GM21367 (cell line): ENCODE data around the gene AMZ2.
A peak's percentile ranks its signal among the peaks of the same experiment; 100 is the strongest.
"Not testable (repeated sequence)": the region's sequence is repeated elsewhere in the genome, so short reads cannot be mapped to it uniquely, and the experiment has no call there.

Source experiments
- ATAC-seq: cut with Tn5 transposase; IDR thresholded peaks from one replicate; pipeline ENCODE4 v1.9.1; 2021; ENCODE audit not compliant: unreplicated experiment

Gene AMZ2

DNA sequence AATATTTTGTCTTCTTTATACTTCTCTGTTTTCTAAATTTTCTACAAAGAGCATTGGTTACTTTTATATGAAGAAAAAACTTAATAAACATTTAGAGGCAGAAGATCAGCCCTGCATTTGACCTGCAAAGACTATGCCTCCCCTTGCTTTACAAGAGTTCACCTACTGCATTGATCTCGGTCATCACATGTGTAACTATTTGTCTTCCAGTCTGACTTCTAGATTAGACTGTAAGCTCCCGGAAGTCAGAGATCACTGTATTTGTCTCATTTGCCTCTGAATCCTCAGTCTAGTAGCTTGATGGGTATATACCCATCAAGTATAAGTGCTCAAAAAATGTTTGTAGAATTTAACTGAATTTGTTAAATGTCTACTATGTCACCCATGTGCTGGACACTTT is 27.7 kb upstream of the AMZ2 start:
- not testable (repeated sequence) for ATAC-seq

DNA sequence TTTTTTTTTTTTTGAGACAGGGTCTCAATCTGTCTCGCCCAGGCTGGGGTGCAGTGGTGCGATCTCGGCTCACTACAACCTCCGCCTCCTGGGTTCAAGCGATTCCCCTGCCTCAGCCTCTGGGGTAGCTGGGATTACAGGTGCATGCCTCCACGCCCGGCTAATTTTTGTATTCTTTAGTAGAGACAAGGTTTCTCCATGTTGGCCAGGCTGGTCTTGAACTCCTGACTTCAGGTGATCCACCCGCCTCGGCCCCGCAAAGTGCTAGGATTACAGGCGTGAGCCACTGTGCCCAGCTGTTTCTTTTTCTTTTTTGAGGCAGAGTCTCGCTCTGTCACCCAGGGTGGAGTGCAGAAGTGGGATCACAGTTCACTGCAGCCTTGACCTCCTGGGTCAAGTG is 27.1 kb upstream of the AMZ2 start:
- ATAC-seq: not testable (repeated sequence)

DNA sequence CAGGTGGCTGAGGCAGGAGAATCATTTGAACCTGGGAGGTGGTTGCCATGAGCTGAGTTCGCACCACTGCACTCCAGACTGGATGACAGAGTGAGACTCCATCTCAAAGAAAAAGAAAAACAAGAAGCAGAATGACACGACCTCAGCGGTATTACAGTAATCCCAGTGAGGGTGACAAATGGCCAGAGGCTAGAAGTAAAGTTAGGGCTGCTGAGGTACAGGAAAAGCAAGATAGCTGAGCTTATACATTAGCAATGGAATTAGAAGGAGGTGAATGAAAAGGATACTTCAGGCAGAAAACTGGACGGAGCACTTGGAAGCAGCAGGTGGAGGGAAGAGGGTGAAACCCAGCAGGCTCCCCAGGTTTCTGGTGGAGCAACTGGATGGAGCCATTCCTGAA is 26.1 kb upstream of the AMZ2 start:
- no peak for ATAC-seq

DNA sequence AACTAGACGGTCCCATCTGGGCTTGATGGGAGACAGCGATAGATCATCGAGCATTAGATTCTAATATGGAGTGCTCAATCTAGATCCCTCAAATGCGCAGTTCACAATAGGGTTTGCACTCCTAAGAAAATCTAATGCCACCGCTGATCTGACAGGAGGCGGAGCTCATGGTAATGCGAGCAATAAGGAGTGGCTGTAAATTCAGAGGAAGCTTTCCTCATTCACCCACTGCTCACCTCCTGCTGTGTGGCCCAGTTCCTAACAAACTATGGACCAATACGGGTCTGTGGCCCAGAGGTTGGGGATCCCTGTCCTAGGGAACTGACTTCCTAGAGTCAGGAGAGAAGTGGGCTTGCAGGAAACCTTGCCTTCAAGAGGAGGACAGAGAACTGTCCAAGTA is 25.2 kb upstream of the AMZ2 start:
- no peak for ATAC-seq

DNA sequence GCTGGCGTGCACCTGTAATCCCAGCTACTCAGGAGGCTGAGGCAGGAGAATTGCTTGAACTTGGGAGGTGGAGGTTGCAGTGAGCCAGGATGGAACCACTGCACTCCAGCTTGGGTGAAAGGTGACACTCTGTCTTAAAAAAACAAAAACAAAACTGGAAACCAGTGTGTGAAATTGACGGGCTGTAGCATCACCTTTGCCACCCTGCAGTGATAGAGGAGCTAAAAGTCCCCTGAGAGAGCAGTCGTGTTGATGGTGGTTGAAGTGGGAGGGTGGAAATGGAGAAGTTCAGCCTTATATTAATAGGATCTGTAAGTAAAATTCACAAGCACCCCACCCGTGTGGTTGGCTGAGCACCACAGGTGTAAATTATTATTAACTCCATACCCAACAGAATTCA is 22.8 kb upstream of the AMZ2 start:
- not testable (repeated sequence) for ATAC-seq

DNA sequence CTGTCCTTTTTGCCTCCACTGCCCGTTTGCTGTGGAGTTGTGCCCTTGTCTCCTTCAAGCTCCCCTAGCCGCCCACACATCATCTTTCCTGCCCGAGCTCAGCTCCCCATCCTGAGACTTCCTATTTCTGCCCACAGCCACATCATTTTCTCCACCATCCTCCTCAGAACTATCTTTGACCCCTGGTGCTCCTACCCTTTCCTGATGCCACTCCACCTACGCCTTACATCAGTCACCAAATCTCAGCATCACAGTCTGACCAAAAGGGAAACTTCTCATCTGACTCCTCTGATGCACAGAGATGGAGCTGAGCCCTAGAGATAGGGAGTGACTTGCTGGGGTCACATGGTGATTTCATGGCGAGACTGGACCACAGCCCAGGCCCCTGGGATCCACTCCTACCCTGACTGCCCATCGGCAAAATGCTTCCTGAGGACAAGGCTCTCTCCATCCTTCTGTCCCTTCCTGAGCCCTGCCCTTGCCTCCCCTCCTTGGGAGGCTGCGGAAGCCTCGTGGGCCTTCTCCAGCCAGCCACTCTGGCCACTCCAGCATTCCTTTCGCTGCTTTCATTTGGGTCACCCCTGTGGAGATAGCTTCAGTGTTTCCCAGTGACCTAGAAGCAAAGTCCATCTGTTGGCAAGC is 19.7 kb upstream of the AMZ2 start:
- ATAC-seq: not testable (repeated sequence)

DNA sequence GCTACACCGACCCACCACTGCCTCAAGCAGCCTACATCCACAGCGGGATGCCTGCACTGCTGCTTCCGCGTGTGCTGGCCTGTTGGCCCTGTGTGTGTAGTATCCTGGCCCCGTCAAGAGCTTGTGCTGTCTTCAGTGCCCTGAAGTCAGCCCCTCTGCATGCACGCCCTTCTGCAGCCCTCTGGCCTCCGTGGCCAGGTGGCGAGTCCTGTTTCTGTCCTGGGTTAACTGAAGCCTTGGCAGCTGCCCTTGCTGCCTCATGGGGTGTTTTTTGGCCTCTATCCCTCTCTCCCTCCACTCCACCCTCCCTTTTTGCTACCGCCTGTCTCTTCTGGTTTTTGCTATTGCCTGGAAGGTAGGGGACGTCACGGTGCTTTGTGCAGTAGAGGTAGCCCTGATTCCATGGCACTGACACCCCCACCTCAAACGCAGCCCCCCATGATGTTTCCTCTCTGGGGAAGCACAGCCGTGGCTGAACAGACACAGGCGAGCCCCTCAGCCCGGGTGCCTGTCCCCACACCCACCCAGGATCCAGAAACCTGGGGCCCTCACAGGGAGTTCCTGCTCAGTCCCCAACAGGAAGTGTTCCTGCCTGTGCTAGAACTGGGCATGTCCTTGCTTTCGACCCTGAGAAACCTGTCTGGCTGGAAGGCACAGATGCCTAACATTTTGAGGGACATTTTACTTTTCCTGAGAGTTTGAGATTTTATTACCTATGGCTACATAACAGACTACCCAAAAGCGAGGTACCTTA is 18.8 kb upstream of the AMZ2 start:
- ATAC-seq: no peak

DNA sequence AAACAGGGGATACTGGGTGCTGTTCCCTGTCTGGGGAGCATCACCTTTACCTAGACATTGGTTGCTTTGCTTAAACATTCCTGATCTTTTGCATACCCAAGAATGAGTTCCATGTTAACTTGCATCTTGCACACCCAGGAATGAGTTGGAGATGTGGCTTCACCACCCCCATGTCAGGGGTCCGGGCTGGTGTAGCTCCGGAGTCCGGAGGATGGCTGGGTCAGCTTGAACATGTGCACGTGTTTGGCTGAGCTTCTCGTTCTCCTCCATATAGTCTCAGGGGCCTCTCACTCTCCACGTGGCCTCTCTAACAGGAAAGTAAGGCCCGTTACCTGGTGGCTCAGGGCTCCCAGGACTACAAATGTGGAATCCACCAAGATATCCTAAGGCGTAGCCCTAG is 18.2 kb upstream of the AMZ2 start:
- no peak for ATAC-seq

DNA sequence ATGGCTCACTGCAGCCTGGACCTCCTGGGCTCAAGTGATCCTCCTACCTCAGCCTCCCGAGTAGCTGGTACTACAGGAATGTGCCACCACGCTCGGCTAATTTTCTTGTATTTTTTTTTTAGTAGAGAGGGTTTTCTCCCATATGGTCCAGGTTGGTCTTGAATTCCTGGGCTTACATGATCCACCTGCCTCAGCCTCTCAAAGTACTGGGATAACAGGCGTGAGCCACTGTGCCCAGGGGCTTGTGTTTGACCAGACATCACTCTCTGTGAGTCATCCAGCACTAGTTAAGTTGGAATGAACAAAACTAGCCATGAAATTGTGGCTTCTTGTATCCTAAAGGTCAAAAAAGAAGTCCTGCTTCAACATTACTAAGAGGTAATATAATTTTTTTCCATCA is 16.7 kb upstream of the AMZ2 start:
- not testable (repeated sequence) for ATAC-seq

DNA sequence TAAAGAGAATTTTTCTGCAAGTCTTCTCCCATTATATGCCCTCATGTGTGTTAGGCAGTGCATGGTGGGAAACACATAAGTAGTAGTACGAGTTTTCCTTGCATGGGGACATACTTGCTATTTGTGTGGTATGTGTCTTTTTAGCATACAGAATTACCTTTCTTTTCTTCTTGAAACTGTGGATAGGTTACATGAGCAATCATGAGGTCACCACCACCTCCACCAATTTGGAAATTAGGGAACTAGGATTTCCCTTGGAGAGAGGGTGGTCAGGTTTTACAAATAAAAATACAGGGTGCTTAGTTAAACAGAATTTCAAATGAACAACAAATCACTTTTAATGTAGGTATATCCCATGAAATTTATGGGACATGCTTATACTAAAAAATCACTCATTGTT is 16.3 kb upstream of the AMZ2 start:
- ATAC-seq: no peak

DNA sequence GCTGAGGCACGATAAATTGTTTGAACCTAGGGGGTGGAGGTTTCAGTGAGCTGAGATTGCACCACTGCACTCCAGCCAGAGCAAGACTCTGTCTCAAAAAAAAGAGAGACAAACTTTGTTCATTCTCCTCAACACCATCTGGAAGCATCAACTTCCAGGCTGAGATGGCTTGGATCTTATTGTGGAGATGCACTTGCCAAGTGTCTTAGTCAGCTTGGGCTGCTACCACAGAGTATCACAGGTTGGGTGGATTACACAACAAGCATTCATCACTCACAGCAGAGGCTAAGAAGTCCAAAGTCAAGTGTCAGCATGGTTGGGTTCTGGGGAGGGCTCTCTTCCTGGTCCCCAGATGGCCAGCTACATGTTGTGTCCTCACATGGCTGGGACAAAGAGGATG is 15.1 kb upstream of the AMZ2 start:
- not testable (repeated sequence) for ATAC-seq

DNA sequence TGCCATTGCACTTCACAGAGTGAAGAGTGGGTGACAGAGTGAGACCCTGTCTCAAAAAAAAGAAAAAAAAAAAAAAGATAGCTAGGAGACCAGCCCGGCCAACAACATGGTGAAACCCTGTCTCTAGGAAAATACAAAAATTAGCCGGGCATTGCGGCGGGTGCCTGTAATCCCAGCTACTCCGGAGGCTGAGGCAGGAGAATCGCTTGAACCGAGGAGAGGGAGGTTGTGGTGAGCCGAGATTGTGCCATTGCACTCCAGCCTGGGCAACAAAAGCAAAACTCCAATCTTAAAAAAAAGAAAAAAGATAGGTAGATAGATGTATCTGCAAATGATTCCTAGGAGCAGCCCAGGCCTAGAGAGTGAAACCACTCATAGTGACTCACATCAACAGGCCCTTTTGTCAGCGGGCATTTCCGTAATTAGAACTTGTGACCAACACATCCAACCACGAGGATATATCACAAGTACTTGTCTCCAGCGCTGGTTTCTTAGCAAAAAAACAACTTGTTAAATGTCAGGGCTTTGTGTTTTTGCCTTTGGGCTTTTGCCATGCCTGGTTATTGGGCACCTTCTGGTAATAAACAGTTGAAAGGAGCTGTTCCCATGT is 13.0 kb upstream of the AMZ2 start:
- not testable (repeated sequence) for ATAC-seq

DNA sequence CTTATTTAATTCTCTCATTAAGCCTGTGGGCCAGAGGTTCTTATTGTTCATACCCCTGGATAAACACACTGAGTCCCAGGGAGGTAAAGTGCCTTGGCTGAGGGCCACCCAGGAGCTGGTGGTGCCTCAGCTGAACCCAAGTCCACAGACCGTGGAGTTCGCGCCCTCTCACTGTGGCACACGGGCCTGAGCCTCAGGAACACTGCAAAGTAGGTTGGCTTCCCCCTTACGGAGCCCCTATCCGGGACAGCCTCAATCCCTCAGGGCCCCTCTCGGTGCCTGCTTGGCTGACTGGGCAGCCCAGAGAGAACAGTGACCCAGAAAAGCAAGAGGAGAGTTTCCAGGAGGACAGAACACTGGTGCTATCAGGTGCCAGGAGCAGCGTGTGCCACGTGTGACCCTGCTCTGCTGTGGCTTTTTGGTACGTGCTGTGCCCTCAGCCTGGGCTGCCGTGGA is 12.5 kb upstream of the AMZ2 start:
- not testable (repeated sequence) for ATAC-seq

DNA sequence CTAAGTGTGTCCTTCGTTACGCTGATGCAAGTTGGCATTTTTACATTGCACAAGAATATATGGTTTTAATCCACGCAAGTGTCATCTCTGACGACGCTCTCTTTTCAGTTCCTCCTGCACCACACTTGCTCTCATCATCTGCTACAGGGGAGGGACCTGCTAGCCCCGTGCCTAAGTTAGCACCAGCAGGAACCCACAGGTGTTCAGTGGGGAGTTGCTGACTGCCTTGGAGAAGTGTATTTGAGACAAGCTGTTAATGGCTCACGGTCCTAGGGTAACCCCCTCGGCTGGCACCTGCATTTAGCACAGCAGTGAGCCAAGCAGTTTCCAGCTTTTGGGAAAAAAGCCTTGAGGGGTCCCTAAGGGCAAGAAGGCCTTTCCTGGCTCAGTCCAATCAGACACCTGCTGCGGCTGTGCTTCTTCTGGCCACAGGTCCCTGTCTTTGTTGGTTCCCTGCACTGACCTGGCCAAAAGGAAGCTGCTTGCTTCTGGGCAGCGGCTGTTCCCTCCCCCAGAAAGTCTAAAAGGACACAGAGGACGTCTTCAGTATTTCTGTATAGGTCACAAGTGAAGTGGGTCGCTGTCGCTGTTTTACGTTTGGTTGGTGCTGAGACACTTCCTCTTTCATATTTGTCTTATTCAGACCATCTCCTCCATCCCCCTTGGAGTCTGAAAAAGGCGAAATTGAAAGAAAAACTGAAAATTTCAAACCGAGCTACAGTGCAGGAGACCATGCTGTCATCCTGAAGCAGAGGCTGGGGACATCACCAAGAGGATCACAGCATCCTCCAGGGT is 10.3 kb upstream of the AMZ2 start:
- ATAC-seq: peak; percentile 71

DNA sequence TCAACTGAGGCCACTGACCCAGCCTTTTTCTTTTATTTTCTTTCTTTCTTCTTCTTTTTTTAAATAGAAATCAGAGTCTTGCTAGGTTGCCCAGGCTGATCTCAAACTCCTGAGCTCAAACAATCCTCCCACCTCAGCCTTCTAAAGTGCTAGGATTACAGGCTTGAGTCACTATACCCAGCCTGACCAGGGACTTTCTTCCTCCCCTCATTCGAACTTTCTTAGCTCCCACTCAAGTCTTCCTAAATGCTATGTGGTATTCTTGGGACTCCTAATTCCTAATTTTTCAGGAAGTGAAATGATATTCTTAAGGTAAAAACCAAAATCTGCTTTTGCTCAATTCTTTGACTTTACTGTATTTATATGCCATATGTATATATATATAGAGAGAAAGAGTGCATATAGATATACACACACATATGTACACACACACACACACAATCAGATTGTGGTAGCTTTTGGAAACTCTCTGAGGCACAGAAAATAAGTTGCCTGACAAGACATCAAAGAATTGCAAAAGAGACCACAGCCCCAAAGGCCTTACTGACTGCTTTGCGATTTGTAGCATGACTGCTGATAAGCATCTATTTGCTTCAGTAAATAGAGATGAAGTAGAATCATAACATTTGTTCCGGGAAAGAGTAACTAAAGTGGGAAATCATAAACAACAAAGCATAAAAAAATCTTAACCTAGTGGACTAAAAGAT is 9.5 kb upstream of the AMZ2 start:
- peak; percentile 2 for ATAC-seq

DNA sequence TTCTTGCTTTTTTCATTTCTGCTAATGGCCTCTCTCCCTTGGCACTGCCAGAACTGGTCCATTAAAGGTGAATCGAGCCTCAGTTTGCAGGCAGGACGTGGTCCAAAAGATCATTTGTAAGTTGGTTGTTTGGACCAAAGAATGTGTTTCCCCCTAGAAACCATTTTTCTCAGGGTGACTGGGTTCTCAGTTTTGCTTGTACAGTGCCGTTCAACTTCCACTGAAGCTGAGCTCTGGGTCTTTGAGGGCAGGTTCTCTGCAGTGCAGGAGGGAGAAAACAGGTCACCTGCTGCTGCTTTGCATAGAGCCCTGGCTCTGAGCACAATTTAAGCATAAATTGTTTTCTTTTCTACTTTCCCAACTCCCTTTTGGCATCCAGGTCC is 9.0 kb upstream of the AMZ2 start:
- ATAC-seq: no peak

DNA sequence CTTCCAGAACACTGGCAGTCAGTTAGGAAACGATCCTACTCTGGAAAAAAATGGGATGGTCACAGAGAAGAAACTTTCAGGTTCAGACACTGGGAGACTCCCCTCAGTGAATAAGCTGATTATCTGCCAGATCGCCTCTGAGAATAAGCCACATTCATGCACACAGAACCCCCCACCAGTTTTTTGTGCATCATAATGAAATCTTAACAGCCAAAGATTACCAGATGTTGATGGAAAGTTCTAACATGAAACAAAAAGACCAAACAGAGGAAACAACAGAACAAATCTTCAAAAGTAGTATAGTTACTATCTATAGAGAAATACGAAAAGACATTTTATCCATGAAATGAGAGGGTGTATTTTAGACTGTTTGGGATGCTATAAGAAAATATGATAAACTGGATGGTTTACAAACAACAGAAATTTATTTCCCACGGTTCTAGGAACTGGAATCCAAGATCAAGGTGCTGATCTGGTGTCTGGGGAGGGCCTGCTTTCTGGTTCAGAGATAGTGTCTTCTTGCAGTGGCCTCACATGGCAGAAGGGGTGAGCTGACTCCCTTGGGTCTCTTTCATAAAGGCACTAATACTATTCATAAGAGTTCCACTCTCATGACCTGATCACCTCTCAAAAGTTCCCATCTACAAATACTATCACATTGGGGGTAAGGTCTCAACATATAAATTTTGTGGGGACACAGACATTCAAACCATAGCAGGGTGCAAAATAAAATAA is 8.0 kb upstream of the AMZ2 start:
- ATAC-seq: no peak

DNA sequence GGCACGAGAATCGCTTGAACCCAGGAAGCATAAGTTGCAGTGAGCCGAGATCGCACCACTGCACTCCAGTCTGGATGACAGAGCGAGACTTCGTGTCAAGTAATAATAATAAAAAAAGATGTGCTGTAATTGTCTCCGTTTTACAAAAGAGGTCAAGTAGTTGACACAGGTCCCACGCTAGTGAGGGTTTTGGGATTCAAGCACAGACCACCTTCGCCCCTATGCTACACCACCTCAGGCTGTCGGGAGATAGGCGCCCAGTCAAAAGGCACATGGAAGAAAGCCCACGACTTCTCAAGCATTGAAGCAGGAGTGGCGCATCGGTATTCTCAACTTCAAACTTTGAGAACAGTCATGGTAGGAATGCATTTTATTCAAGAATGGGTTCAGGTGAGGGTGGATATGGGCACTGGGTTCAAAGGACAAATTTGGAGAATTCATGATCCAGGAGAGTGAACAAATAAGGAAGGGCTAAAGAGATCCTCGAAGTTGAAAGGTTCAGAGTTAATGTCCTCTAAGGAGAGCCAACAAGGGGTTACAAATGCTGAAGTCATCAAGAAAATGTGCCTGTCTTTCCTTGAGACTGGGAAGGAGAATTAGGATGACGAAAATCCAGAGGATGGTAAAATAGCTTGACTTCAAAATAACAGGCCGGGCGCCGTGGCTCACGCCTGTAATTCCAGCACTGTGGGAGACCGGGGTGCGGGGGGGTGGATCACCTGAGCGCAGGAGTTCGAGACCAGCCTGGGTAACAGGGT is 1.4 kb upstream of the AMZ2 start:
- no peak for ATAC-seq

DNA sequence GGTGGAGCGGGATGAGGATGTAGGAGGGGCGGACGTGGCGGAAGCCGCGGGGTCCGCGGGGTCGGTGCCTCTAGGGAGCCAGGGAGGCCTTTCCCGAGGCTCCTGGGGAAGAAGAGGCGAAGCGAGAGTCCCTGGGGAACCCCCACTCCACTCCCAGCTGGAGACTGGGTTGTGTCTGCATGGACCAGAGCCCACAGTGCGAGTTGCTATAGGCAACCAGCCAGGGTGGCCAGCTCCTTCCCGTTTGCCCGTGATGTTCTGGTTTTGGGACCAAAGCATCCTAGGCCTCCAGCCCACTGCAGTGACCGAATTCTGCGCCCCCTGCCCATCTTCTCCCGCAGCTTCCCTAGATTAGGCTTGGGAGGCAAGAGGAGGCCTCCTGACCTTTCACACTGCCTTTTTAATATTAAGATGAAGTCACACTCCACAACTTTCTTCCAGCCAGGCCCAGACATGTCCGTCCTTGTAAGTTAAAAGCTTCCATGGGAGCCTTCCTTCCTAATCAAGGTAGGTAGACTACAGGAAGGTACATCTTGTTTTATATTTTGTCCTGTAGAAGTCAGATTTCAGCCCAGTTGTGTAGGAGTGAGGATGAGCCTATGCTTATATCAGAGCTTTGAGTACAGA is 469 bp downstream of the AMZ2 start:
- peak; percentile 25 for ATAC-seq
